OCI-M2 (cell line): ENCODE results near the gene JAG1.

Experiments
- DNase-seq: peaks from one replicate; lab custom pipeline; 2025; ENCODE audit not compliant: unreplicated experiment; lab: John Stamatoyannopoulos, UW

The JAG1 gene

GRCh38 chr20:10699941-10700340, 26.1 kb upstream of the JAG1 start:
- no peak for DNase-seq

- DNase-seq = no peak
These were observed 25.7 kb upstream of the JAG1 start for GRCh38 chr20:10699489-10699888.

GRCh38 chr20:10696650-10697049, 22.9 kb upstream of the JAG1 start:
- DNase-seq = no peak

GRCh38 chr20:10689385-10689784, 15.6 kb upstream of the JAG1 start:
- no peak for DNase-seq

- DNase-seq = no peak
These were observed 14.1 kb upstream of the JAG1 start for GRCh38 chr20:10687895-10688294.

GRCh38 chr20:10686356-10687133, 12.7 kb upstream of the JAG1 start:
- DNase-seq = no peak

GRCh38 chr20:10683537-10683936, 9.7 kb upstream of the JAG1 start:
- no peak for DNase-seq

GRCh38 chr20:10682939-10683338, 9.1 kb upstream of the JAG1 start:
- no peak for DNase-seq

- DNase-seq = no peak
These were observed 7.7 kb upstream of the JAG1 start for GRCh38 chr20:10681494-10681893.

- DNase-seq = no peak
These were observed 6.8 kb upstream of the JAG1 start for GRCh38 chr20:10680571-10680970.

- no peak for DNase-seq
These were observed 5.5 kb upstream of the JAG1 start for GRCh38 chr20:10679269-10679668.

GRCh38 chr20:10676518-10676917, 2.7 kb upstream of the JAG1 start:
- DNase-seq = no peak

- no peak for DNase-seq
These were observed 1.6 kb upstream of the JAG1 start for GRCh38 chr20:10675450-10675848.

GRCh38 chr20:10674684-10675449, 1.1 kb upstream of the JAG1 start:
- DNase-seq = no peak

- no peak for DNase-seq
These were observed 490 bp downstream of the JAG1 start for GRCh38 chr20:10673176-10673841.

GRCh38 chr20:10672624-10673127, 1.1 kb downstream of the JAG1 start:
- DNase-seq = no peak

GRCh38 chr20:10671919-10672623, 1.7 kb downstream of the JAG1 start:
- DNase-seq = no peak

- no peak for DNase-seq
These were observed 2.4 kb downstream of the JAG1 start for GRCh38 chr20:10671221-10671918.

GRCh38 chr20:10670501-10671220, 3.1 kb downstream of the JAG1 start:
- no peak for DNase-seq
